ENCODE data around the gene CCDC85C. TPM values are rescaled to one million over a fixed set of nuclear protein-coding genes. Genes with fewer than 3 reads are reported as not detected.

Gene CCDC85C
- polyA plus RNA-seq, 1 of the 3 experiments (the other 2 are of a cell fraction), result 9.6 TPM

- WGBS (ENCODE audit: low lambda C conversion rate), result 90% methylated on average over 4 of the region's 4 CpGs
- Histone ChIP-seq H3K36me3 (replicated peaks in 1 of 2; ENCODE audit: control insufficient read depth in 1 of 2, insufficient read depth in 2 of 2, low read length in 1 of 2) (no peaks in the 10 kb centered on the region), H3K9me3 (no peaks in the 10 kb centered on the region), H3K9me2 (no peaks in the 10 kb centered on the region), H3K4me1 (ENCODE audit: control insufficient read depth in 1 of 2, insufficient read depth in 2 of 2, low read depth in 1 of 2, low read length in 1 of 2) (peaks cover 10 to 82% of the 10 kb centered on the region in 2 experiments; a peak in 3 of 4 replicates), H4K20me1 (ENCODE audit: insufficient read depth) (peaks cover 50% of the 10 kb centered on the region; the same call in 1 of the 2 replicates), H3K27ac (ENCODE audit: low read depth in 2 of 2, low read length in 1 of 2) (no peak overlapping the region), H3K27me3 (ENCODE audit: insufficient read depth) (no peaks in the 10 kb centered on the region), H3F3A (replicated peaks; ENCODE audit: insufficient read depth) (peaks cover 4% of the 10 kb centered on the region), H3K4me2 (no peak overlapping the region), H3K9ac (no peak overlapping the region), H2AFZ (ENCODE audit: low read depth) (no peak overlapping the region), H3K79me2 (ENCODE audit: insufficient read depth) (peaks cover 81% of the 10 kb centered on the region), H3K4me3 (ENCODE audit: low read depth in 2 of 2, low read length in 1 of 2) (no peak overlapping the region)
- ChIA-PET CTCF (interaction anchor here (0.7 to 2.9 kb wide), 6 partner anchors 19 to 145 kb away, joined by 3 to 7 read pairs (median 4); no protein-coding TSS in a partner anchor), POLR2A (no interaction called here)
- TF ChIP-seq RFX5 (IDR thresholded peaks at IDR 0.05; ENCODE audit: low read length) (no peak), MEF2A (IDR thresholded peaks at IDR 0.05; ENCODE audit: borderline replicate concordance, low read depth) (no peak), NRF1 (IDR thresholded peaks at IDR 0.05; ENCODE audit: low read depth, low read length) (no peak), ZBTB33 (IDR thresholded peaks at IDR 0.05; ENCODE audit: borderline replicate concordance, low read depth) (no peak), USF2 (IDR thresholded peaks at IDR 0.05; ENCODE audit: borderline replicate concordance, low read depth, low read length) (no peak), CHD2 (IDR thresholded peaks at IDR 0.05; ENCODE audit: low read length, partially characterized antibody) (no peak), FOXM1 (IDR thresholded peaks at IDR 0.05; ENCODE audit: low read depth) (no peak), CTCF (IDR thresholded peaks at IDR 0.05) (no peak), TEAD4 (IDR thresholded peaks at IDR 0.05; ENCODE audit: borderline replicate concordance, insufficient read depth) (no peak), USF1 (IDR thresholded peaks at IDR 0.05; ENCODE audit: borderline replicate concordance, low read depth) (no peak), ELF1 (IDR thresholded peaks at IDR 0.05) (no peak), EP300 (IDR thresholded peaks at IDR 0.05; ENCODE audit: borderline replicate concordance in 1 of 2, low read depth in 1 of 2, low read length in 1 of 2) (no peak), GATA2 (CRISPR knock-in tag; IDR thresholded peaks at IDR 0.05) (no peak), RXRA (IDR thresholded peaks at IDR 0.05; ENCODE audit: borderline replicate concordance, low read depth) (no peak), TAF1 (IDR thresholded peaks at IDR 0.05; ENCODE audit: borderline replicate concordance, low read depth, low read length) (no peak), SIN3A (IDR thresholded peaks at IDR 0.05; ENCODE audit: borderline replicate concordance, low read depth, low read length) (no peak), RCOR1 (IDR thresholded peaks at IDR 0.05; ENCODE audit: low read length) (no peak), TCF12 (IDR thresholded peaks at IDR 0.05) (no peak), FOSL2 (IDR thresholded peaks at IDR 0.05; ENCODE audit: borderline replicate concordance, low read depth) (no peak)
- no peak for DNase-seq
Observed at GRCh38 chr14:99543370-99543769, 60.6 kb downstream of the CCDC85C start.
